ENCODE measurements around the gene CMTM6. TPM values are rescaled to one million over a fixed set of nuclear protein-coding genes. Genes with fewer than 3 reads are reported as not detected.

The CMTM6 gene
- total RNA-seq, 1 experiment from 2014 or later = 39.7 TPM

- POLR2A ChIA-PET = no interaction called here
- no peaks in the 10 kb centered on the region for H3K9me3 ChIP-seq
- Mint-ChIP-seq H3K27ac (ENCODE audit: unreplicated experiment) (no peak overlapping the region), H3K36me3 (ENCODE audit: insufficient read depth, unreplicated experiment) (peaks cover 12% of the 10 kb centered on the region), H3K9me3 (ENCODE audit: unreplicated experiment) (no peaks in the 10 kb centered on the region), H3K4me1 (ENCODE audit: low read depth, unreplicated experiment) (peaks cover 9% of the 10 kb centered on the region), H3K4me3 (ENCODE audit: unreplicated experiment) (no peak overlapping the region), H3K27me3 (ENCODE audit: insufficient read depth, unreplicated experiment) (no peaks in the 10 kb centered on the region)
- H3K4me3 ChIP-seq (ENCODE audit: low read depth, low read length) = no peak overlapping the region
- no TSS peak for BruUV-seq (replicated peaks)
- H3K4me1 ChIP-seq = peaks cover 10% of the 10 kb centered on the region
- no peak for TF ChIP-seq CTCF (IDR thresholded peaks at IDR 0.05; ENCODE audit: insufficient read depth in 1 of 2, low read depth in 1 of 2, low read length in 1 of 2, severe bottlenecking in 1 of 2, unreplicated experiment in 1 of 2)
- H3K27me3 ChIP-seq (replicated peaks; ENCODE audit: control insufficient read depth, insufficient read depth, low read length) = no peaks in the 10 kb centered on the region
- CTCF ChIA-PET = no interaction called here
- intact Hi-C loops (cut with micrococcal nuclease; ENCODE audit: unreplicated experiment) = no loop called here
- DNase-seq = no peak
- H3K36me3 ChIP-seq (ENCODE audit: control insufficient read depth, insufficient read depth, low read length) = no peaks in the 10 kb centered on the region
Measured at GRCh38 chr3:32488474-32489008, 14.1 kb downstream of the CMTM6 start.

- ChIA-PET POLR2A (no interaction called here), CTCF (no interaction called here)
- Mint-ChIP-seq H3K27me3 (ENCODE audit: insufficient read depth, unreplicated experiment) (no peaks in the 10 kb centered on the region), H3K36me3 (ENCODE audit: insufficient read depth, unreplicated experiment) (peaks cover 12% of the 10 kb centered on the region), H3K4me1 (ENCODE audit: low read depth, unreplicated experiment) (peaks cover 9% of the 10 kb centered on the region), H3K9me3 (ENCODE audit: unreplicated experiment) (no peaks in the 10 kb centered on the region), H3K27ac (ENCODE audit: unreplicated experiment) (no peak overlapping the region), H3K4me3 (ENCODE audit: unreplicated experiment) (no peak overlapping the region)
- no peak for DNase-seq
- Histone ChIP-seq H3K4me3 (ENCODE audit: low read depth, low read length) (no peak overlapping the region), H3K36me3 (ENCODE audit: control insufficient read depth, insufficient read depth, low read length) (no peaks in the 10 kb centered on the region), H3K4me1 (peaks cover 3% of the 10 kb centered on the region), H3K27me3 (replicated peaks; ENCODE audit: control insufficient read depth, insufficient read depth, low read length) (no peaks in the 10 kb centered on the region), H3K9me3 (no peaks in the 10 kb centered on the region)
- intact Hi-C loops (cut with micrococcal nuclease; ENCODE audit: unreplicated experiment) = no loop called here
- no peak for TF ChIP-seq CTCF (IDR thresholded peaks at IDR 0.05; ENCODE audit: insufficient read depth in 1 of 2, low read depth in 1 of 2, low read length in 1 of 2, severe bottlenecking in 1 of 2, unreplicated experiment in 1 of 2)
- no TSS peak for BruUV-seq (replicated peaks)
Measured at GRCh38 chr3:32487781-32488473, 14.7 kb downstream of the CMTM6 start.

- intact Hi-C loops (cut with micrococcal nuclease; ENCODE audit: unreplicated experiment) = no loop called here
- Mint-ChIP-seq H3K27ac (ENCODE audit: unreplicated experiment) (no peak overlapping the region), H3K4me3 (ENCODE audit: unreplicated experiment) (no peak overlapping the region), H3K9me3 (ENCODE audit: unreplicated experiment) (no peaks in the 10 kb centered on the region), H3K4me1 (ENCODE audit: low read depth, unreplicated experiment) (peaks cover 9% of the 10 kb centered on the region), H3K27me3 (ENCODE audit: insufficient read depth, unreplicated experiment) (no peaks in the 10 kb centered on the region), H3K36me3 (ENCODE audit: insufficient read depth, unreplicated experiment) (peaks cover 23% of the 10 kb centered on the region)
- Histone ChIP-seq H3K9me3 (no peaks in the 10 kb centered on the region), H3K36me3 (ENCODE audit: control insufficient read depth, insufficient read depth, low read length) (no peaks in the 10 kb centered on the region), H3K4me3 (ENCODE audit: low read depth, low read length) (no peak overlapping the region), H3K27me3 (replicated peaks; ENCODE audit: control insufficient read depth, insufficient read depth, low read length) (no peaks in the 10 kb centered on the region), H3K4me1 (no peaks in the 10 kb centered on the region)
- ChIA-PET POLR2A (interaction anchor here (0.7 kb wide), 1 partner anchor 138 kb away, joined by 3 read pairs; no protein-coding TSS in a partner anchor), CTCF (no interaction called here)
- DNase-seq = no peak
- no peak for TF ChIP-seq CTCF (IDR thresholded peaks at IDR 0.05; ENCODE audit: insufficient read depth in 1 of 2, low read depth in 1 of 2, low read length in 1 of 2, severe bottlenecking in 1 of 2, unreplicated experiment in 1 of 2)
- BruUV-seq (replicated peaks) = no TSS peak
Measured at GRCh38 chr3:32484436-32484835, 18.2 kb downstream of the CMTM6 start.
